CD4-positive, alpha-beta T cell treated with Interleukin-10 for 1 hour (primary cell): ENCODE measurements around the gene PRRG3.

Source experiments
- DNase-seq: peaks from one replicate; pipeline ENCODE4 v3.0.0-alpha.2; 2020

Gene PRRG3

DNA sequence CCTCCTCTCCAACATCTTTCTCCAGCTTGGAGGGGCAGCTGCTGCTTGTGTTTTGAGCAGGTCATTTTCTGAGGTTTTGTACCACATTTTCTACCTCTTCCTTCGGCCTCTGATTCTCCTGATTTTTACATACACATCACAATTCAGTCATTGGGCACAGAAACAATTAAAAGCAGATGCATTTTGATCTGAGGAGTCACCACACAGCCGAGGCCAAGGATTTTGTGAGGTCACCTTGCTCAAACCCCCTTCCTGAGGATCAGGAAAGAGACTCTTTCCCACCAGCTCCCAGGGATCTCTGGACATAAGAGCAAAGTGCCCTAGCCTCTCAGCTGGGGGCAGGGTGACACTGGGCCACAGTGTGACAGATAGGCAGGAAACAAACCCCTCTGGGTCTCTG is 15.2 kb downstream of the PRRG3 start:
- no peak for DNase-seq

GRCh38 chrX:151711154-151711553 is 15.9 kb downstream of the PRRG3 start:
- DNase-seq = no peak

- DNase-seq = no peak
Measured at GRCh38 chrX:151711787-151712186, 16.5 kb downstream of the PRRG3 start.

DNA sequence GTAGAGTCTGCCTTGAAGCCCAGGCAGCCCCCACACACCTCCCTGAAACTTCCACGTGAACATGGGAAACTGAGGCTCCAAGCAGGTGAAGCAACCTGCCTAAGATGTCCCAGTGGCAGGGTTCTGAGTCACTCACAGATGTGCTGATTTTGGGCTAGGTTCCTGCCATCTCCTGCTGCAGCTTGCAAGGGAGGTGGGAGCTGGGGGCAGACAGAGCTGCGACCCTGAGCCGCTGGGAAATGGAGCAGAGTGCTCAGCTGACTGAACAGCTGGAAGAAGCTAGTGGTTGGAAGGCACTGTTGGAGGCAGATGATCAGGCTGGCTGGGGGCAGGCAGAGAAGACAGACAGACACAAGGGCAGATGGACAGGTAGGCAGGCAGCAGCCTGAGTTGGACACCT is 17.0 kb downstream of the PRRG3 start:
- no peak for DNase-seq

DNA sequence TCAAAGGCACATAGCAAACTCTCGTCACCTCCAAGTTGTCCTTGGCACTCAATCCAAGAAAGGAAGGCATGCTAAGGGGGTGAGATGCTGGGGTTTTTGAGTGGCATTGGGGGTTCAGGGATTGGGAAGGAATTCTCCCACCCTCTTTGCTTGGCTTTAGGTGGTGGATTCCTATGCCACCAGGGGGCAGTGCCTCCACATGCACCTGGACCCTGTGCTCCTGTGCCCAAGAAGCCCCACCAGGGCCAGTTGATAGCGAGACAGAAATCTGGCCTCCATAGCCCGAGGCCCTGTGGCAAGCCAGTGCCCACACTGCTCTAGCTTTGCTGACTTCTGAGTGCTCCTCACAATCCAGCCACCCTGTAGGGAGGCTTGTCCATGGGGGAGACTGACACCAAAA is 18.6 kb downstream of the PRRG3 start:
- DNase-seq = no peak

DNA sequence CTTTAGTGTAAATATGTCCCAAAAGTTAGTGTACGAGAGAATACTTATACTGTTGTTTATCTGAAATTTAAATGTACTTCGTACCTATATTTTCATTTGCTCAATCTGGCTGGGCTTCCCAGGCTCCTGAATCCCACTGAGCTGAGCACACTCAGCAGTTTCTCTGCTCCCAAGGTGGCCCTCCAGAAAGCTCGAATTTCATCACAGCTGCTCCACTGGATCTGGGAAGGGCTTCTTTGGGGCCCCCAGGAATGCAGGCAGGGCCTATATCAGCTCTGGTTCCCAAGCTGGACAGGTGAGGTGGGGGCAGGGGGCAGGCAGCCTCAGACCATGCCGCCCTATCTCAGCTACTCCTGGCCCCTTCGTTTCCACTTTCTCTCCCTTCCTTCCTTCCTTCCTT is 19.1 kb downstream of the PRRG3 start:
- DNase-seq = no peak

- no peak for DNase-seq
Measured at GRCh38 chrX:151715752-151716151, 20.5 kb downstream of the PRRG3 start, which contains the start of gene FATE1. TSS of gene FATE1 (plus strand) at chrX:151716035. CDS start at chrX:151716120, 85 bp downstream.

GRCh38 chrX:151722241-151722846 is 27.1 kb downstream of the PRRG3 start:
- no peak for DNase-seq

GRCh38 chrX:151723156-151723760 is 28.0 kb downstream of the PRRG3 start:
- DNase-seq = no peak

- DNase-seq = no peak
Measured at GRCh38 chrX:151724563-151725337, 29.5 kb downstream of the PRRG3 start.

DNA sequence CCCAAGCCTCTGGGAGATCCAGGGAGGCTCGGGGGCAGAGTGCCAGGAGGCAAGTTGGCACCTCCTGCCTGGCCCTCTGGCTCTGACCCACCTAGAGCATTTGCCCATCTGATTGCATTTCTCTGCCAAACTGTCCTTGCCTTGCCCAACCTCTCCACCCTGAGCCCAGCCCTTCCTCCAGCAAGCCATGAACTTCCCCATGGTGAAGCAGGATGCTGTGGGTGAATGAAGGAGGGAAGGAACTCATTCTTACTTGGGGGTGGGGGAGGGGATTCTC is 30.0 kb downstream of the PRRG3 start:
- no peak for DNase-seq

GRCh38 chrX:151726751-151727150 is 31.5 kb downstream of the PRRG3 start:
- DNase-seq = no peak

DNA sequence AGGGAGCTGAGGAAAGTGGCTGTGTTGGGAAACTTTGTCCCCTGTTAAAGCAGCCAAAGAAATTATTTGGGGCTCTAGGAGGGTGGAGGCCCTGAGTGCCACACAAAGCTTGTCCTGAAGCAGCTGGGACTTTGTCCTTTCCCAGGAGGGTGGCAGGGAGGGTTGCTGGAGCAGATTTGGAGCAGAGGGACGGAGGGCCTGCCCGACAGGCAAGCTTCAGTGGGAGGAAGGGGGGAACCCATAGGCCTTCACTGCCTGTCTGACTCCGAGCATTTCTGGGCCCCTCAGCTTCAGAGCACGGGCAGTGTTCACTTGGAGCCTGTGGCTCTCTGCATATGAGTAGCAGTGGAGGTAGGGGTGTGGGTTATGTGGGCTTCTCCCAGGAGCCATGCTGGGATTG is 32.1 kb downstream of the PRRG3 start:
- DNase-seq = no peak

DNA sequence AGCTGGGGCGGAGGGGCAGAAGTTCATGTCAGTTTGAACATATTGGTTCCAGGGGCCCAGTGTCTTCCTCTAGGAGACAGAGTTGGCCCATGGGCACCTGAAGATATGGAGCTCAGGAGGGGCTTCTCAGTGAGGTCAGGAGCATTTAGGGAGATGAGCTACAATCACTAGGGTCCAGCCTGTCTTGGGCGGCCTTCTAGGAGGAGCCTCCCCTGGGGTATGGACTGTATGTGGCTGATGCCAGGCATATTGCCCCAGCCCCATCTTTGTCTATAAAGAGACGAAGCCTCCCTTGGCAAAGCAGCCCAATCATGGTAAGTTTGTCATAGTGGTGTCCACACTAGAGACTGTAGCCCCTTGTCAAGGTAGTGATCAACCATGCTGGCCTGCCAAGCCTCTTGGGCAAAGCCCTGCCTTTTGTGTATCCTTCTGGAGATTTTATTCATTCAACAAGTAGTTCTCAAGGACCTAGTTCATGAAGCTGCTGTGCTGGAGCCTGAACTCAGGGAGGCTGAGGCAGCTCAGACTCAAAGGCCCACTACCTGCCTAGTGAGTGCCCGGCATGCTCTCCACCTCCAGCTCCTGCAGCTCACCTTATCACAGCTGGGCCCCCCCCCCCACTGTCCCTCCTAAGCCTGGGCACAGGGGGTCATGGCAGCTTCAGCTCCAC is 33.9 kb downstream of the PRRG3 start:
- DNase-seq = no peak

- no peak for DNase-seq
Measured at GRCh38 chrX:151734446-151734845, 39.2 kb downstream of the PRRG3 start, which contains the start of gene CNGA2. TSS of gene CNGA2 (plus strand) at chrX:151734746. CDS start at chrX:151738484, 3,738 bp downstream.

DNA sequence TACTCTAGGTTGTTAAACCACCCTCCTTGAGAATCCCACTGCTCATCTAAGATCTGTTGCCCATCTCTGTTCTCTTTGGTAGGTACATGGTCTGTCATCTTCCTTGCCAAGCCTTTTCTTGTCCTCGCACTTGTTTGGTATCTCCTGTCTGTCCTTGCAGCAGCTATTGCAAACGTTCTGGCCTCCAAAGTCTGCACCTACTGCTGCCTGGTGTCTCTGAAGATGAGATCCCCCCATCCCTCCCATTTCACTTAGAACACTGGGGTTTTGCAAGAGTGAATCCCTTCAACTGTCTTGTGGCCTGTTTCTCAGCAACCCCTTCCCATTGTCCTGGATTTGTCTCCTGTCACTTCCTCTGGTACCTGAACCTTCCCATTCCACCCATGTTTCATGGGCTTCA is 40.0 kb downstream of the PRRG3 start:
- DNase-seq = no peak

- DNase-seq = no peak
Measured at GRCh38 chrX:151736685-151737084, 41.4 kb downstream of the PRRG3 start.

GRCh38 chrX:151737494-151737893 is 42.2 kb downstream of the PRRG3 start:
- no peak for DNase-seq

DNA sequence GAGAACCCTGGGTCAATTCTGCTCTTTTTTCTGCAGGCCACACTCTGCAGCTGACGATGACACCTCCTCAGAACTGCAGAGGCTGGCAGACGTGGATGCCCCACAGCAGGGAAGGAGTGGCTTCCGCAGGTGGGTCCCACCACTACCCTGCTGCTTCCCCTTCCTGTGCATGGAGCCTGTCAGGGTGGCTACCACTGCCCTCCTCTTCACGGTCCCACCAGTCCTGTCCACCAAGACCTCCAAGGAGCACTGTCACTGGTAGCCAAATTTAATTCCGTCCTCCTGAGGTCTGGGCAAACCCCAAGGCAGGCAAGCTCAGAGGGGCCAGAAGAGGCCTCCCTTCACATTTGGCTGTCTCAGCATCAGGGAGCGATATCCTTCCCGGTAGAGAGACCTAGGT is 43.5 kb downstream of the PRRG3 start:
- DNase-seq = no peak

GRCh38 chrX:151741606-151742005 is 46.3 kb downstream of the PRRG3 start:
- DNase-seq = no peak

GRCh38 chrX:151742311-151742710 is 47.1 kb downstream of the PRRG3 start:
- no peak for DNase-seq

GRCh38 chrX:151743651-151744470 is 48.6 kb downstream of the PRRG3 start:
- DNase-seq = no peak

GRCh38 chrX:151745651-151746050 is 50.4 kb downstream of the PRRG3 start:
- no peak for DNase-seq
